Stimulated activated naive CD4-positive, alpha-beta T cell (primary cell): ENCODE measurements around the gene LPCAT3.

ENCODE experiments used
- DNase-seq, 6 experiments: peaks; one replicate each; lab custom pipeline; 2025; lab: John Stamatoyannopoulos, UW

Gene LPCAT3

DNA sequence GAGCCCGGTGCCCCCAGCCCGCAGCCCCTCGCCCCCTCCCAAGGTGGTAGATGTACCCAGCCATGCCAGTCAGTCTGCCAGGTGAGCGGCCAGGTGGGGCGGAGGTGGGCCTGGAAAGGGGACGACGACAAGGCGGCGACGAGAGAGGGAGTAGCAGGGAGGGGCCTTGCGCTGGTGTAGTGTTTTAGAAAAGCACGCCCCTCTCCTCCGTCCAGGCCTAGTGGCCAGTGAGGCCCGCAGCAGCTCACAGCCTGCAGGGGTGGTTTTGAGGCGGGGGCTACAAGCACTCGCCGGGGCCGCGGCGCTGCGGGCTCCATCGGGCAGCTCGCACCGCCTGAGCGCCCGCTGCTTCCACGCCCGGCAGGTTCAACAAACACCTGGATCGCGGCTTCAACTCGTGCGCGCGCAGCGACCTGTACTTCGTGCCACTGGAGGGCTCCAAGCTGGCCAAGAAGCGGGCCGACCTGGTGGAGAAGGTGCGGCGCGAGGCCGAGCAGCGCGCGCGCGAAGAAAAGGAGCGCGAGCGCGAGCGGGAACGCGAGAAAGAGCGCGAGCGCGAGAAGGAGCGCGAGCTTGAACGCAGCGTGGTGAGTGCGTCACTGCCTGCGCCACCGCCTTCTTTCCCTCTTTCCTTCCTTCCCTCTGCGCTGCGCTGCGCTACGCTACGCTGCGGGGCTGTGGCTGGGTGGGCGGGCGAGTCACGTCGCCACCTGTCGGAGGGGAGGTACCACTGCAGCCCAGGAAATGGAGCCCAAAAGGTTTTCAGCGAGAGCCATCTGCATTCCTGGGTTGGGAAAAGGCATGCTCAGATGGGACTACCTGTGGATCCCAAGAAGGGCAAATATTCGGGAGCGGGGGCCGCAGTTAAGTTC is 80.6 kb downstream of the LPCAT3 start:
- DNase-seq = peak; percentile 80 to 93 (median 92)

GRCh38 chr12:6936636-6937480 is 81.4 kb downstream of the LPCAT3 start:
- DNase-seq = peak; percentile 36 to 76 (median 60)

DNA sequence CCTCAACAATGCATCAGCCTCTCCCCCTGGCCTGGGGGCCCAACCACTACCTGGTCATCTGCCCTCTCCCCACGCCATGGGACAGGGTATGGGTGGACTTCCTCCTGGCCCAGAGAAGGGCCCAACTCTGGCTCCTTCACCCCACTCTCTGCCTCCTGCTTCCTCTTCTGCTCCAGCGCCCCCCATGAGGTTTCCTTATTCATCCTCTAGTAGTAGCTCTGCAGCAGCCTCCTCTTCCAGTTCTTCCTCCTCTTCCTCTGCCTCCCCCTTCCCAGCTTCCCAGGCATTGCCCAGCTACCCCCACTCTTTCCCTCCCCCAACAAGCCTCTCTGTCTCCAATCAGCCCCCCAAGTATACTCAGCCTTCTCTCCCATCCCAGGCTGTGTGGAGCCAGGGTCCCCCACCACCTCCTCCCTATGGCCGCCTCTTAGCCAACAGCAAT is 82.1 kb downstream of the LPCAT3 start:
- no peak for DNase-seq

- DNase-seq = no peak
Observed at GRCh38 chr12:6935371-6936193, 82.7 kb downstream of the LPCAT3 start.

DNA sequence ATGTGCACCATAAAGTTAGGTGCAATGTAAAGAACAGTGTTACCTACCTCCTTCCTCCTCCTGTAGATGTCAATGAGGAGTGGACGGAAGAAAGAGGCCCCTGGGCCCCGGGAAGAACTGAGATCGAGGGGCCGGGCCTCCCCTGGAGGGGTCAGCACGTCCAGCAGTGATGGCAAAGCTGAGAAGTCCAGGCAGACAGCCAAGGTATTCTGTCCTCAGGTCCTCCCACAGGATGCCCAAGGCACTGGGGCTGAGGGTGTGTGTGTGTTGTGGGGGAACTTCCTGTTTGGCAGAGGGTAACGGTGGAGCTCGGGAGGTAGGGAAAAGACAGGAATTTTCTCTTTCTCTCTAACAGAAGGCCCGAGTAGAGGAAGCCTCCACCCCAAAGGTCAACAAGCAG is 84.2 kb downstream of the LPCAT3 start:
- no peak for DNase-seq

DNA sequence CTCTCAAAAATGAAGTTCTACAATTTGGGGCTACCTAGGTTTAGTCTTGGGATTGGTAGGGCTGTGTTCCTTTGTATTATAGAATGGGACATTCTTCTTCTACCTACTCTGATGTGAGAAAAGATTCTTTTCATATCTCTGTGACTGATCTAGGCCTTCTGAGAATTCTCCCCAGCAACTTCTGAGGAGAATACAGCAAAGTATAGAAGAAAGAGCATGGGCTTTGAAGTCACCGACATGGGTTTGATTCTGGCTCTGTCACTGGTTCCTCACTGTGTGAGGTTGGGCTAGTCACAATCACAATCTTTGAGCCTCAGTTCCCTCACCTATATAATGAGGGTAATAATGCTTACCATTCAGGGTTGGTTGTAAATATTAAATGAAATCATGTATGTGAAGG is 85.5 kb downstream of the LPCAT3 start:
- DNase-seq = peak in 3 of 6 experiments; percentile 23 to 42 (median 40)

DNA sequence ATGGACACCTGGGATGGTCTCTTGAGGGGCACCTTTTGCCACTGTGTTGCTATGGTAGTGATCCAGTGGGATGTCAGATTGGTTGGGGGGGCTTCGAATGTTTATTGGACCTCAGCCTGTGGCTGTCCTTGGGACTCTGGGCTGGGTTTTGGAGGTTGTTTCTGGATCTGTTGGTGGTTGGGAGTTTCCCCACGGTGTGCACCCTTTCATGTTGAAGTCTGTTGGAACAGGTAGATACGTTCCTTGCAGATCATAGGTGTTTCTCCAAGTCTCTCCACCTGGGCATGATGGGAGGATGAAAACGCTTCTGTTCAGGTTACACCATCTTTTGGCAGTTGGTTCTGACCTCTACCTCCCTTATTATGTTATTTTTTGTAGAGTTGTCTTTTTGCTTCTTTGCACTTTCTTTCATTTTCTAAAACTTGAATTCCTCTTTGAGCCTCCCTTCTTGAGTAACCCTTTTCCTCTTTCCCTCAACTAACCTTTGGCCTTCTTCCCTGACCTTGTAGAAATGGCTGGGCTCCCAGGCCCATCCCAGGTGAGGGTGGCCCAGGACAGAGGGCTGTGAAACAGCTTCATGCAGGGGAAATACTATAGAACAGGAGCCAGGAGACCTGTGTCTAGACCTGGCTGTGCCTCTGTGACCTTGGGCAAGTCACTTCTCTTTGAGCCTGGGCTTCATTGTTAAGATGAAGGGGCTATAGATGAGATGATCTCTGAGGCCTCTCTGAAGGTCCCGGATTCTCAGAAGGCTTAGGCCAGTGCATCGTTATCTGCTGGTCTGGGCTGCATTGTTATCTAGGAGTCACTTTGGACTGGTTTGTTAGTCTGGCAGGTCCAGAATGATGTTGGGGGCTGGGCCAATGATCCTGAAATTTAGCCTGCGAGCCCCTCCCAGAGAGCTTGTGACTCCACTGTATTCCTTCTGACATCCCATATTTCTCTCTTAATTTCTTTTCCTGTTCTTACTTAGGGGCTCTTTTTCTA is 88.5 kb downstream of the LPCAT3 start:
- no peak for DNase-seq

DNA sequence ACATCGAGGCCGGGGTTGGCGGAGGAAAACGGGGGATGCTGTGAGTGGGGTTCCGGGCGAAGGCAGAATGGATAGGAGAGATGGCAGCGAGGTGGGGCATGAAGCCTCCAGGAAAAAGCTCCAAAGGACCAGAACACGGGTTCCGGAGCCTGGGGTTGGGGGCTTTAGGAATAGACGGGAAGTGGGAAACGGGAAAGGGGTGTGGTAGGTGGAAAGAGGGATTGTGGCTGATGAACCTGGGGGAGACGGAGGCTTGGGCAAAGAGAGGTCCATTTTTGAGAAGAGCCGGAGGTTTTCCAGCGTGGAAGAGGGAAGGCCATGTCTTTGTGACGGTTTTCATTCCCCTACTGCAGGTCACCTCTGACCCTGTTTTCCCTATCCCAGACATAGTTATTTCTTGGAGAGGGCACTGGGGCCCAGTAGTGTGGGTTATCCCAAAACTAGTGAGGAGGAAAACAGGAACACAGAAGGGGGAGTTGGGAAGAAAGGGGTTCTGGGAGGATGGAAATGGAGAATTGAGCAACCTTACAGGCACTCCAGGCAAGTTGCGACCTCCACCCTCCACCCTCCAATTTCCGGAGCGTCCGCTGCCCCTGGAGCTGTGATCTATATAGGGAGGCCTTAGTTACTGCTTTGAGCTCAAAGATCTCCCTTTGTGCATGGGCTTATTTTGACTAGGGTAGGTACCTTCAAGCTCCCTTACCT is 89.4 kb downstream of the LPCAT3 start:
- DNase-seq = peak in 1 of 6 experiments; percentile 10

- peak in 1 of 6 experiments; percentile 12 for DNase-seq
Observed at GRCh38 chr12:6928022-6928702, 90.1 kb downstream of the LPCAT3 start.

DNA sequence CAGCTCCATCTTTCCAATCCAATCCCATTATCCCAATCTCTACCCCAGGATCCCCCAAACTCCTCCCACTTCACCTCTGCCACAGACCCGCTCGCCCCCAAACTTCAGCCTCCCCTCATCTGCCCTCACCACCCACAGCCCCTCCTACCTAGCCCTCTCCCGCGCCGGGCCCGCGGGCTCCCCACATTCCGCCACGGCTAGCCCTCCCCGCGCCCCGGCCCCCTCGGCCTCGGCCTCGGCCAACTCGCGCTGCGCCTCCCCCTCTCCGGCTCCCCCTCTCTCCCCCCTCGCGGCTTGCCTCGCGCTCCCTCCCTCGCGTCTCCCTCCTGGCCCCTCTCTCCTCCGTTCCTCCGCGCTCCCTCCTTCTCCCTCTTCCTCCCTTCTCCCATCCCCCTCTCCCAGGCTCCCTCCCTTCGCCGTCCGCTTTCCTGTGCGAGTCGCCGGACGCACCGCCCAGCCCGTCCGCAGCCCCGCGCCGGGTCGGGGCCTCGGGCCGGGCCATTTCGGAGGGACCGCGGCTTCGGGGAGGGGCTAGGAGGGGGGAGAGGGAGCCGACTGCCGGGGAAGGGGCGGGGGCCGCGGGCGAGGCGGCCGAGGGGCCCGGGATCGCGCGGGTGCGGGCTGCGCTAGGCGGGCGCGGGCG is 90.8 kb downstream of the LPCAT3 start, which contains the start of gene ATN1:
TSS of gene ATN1 (plus strand) at position 581 of the 643 bp plus-strand sequence. CDS start 6,043 bp downstream, outside the sequence.
- DNase-seq = peak in 4 of 6 experiments; percentile 42 to 46 (median 42)
